HUES6 (cell line): ENCODE measurements around the gene CDC25B.

Experiments used
- H3K27ac ChIP-seq: 2 replicates; pipeline ENCODE4 v1.7.0; 2013; ENCODE audit warnings: low read depth, mild to moderate bottlenecking, low read length, inconsistent platforms
- H3K27me3 ChIP-seq: 2 replicates; pipeline ENCODE4 v1.6.1; 2013; ENCODE audit warnings: low read length; ENCODE audit not compliant: control insufficient read depth, insufficient read depth
- H3K36me3 ChIP-seq: 2 replicates; pipeline ENCODE4 v1.6.1; 2013; ENCODE audit warnings: low read length; ENCODE audit not compliant: control insufficient read depth, insufficient read depth
- H3K4me1 ChIP-seq: 2 replicates; pipeline ENCODE4 v1.6.1; 2013; ENCODE audit warnings: low read length; ENCODE audit not compliant: control insufficient read depth, insufficient read depth
- H3K4me3 ChIP-seq: 2 replicates; pipeline ENCODE4 v1.5.1; 2013; ENCODE audit warnings: low read depth, low read length
- H3K9ac ChIP-seq: one replicate; pipeline ENCODE4 v1.6.1; 2013; ENCODE audit warnings: mild to moderate bottlenecking, low read length
- H3K9me3 ChIP-seq: 2 replicates; pipeline ENCODE4 v1.6.1; 2013; ENCODE audit warnings: low read depth, low read length; ENCODE audit not compliant: control insufficient read depth, insufficient read depth

CDC25B gene

DNA sequence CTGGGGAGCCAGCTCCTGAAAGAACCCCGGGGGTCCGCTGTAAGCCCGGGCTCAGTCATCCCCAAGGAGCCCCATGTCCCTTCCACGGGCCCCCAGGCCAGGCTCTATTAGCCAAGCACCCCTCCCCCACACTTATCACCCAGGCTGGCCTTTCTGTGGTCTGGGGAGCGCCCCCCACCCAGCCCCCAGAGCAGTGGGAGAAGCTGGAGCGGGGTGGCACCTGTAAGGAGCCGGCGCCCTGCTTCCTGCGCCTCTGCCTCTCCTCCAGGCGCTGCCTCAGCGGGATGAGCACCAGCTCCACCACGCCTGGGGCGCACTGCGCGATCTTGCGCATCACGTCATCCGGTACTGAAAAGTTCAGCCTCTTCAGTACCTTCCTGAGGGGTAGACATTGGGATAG is 17.1 kb upstream of the CDC25B start:
- Histone ChIP-seq H3K9ac (no peak overlapping the region), H3K27me3 (peaks cover 63% of the 10 kb centered on the region), H3K4me3 (peak overlapping the region; percentile 80), H3K36me3 (no peaks in the 10 kb centered on the region), H3K4me1 (peaks cover 14% of the 10 kb centered on the region), H3K9me3 (no peaks in the 10 kb centered on the region), H3K27ac (no peak overlapping the region)

DNA sequence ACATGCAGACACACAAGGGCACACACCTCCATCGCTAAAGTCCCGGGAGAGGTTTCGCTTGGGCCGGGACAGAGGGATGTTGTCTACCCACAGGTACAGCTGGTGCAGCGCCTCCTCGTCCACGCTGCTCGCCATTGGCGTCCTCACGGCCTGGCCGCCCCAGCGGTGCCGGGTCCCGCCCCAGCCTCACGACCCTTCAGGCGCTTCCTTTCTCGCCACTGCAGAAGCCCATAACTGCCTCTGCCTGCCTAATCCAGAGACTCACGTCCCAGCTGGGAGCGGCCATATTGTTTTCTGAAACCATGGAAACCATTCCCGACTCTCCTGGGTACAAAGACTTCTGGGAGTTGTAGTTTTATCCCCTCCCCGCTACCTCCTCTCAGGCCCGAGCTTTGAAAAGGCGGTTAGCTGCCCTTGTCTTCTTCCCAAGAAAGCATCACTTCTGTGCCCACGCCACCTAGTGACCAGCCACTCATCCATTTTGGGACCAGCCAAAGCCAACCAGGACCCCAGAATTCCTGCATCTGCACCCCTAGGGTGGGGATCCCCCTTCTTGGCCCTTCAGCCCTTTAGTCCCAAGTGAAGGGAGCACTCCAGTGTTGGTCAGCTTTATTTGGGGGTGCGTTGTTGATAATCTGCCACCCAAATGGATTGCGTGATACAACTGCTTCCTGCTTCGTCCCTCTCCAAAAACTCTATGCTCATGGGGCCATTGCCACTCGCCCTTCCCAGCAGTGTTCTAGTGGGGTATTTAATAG is 14.8 kb upstream of the CDC25B start, which contains the start of gene SPEF1:
Gene SPEF1, minus strand, starts transcription at position 296 of the 758 bp plus-strand sequence. Its CDS starts 161 bp downstream, at position 135.
- peak within 1 kb of the TSS; percentile 66 for H3K4me3 ChIP-seq

DNA sequence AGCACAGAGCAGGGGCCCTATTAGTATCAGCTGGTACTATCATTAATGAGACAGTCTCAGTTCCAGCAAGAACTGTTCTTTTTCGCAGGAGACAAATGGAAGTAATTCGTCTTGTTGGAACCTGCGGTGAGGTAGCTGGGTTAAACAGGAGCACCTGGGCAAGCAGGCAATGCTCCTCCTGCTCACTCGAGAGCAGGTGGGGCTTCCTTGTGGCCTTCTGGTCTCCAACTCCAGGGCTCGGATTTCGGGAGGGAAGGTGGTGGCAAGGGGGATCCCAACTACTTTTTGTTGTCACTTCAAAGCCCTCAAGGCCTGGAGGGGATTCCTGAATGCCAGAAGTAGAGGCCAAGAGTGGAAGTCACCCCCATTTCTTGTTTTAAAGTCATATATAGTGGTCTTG is 13.5 kb upstream of the CDC25B start:
- no peak overlapping the region for H3K27ac ChIP-seq
- H3K4me1 ChIP-seq = peaks cover 18% of the 10 kb centered on the region; the same call in 1 of the 2 replicates
- H3K9ac ChIP-seq = no peak overlapping the region

More for the DNA sequence above, 14.8 kb upstream of the CDC25B start, which contains the start of gene SPEF1:
- Histone ChIP-seq H3K36me3 (peaks cover 5% of the 10 kb centered on the region), H3K9ac (peak within 1 kb of the TSS; percentile 31), H3K27ac (no peak within 1 kb of the TSS), H3K9me3 (no peaks in the 10 kb centered on the region), H3K27me3 (peaks cover 49% of the 10 kb centered on the region), H3K4me1 (peaks cover 24% of the 10 kb centered on the region)

DNA sequence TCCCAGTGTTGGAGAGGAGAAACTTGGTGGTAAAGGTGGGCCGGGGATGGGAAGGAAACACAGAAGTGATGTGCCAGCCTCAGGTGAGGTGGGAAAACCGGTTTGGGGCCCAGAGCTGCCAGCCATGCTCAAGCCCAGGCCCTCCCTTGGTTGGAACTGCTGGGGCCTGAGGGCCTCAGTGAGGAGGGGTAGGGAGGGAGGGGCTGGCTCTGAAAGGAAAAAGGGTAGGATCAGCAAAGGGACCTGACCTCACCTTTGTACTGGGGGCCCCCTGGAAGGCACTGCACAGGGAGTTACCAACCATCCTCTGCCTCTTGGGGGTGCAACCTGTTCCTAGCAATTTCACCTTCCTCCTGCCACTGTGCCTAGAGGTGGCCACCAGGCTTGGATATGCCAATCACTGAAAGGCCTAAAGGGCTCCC is 13.0 kb upstream of the CDC25B start:
- Histone ChIP-seq H3K9me3 (no peaks in the 10 kb centered on the region), H3K27me3 (peaks cover 41% of the 10 kb centered on the region), H3K4me1 (peaks cover 14% of the 10 kb centered on the region; the same call in 1 of the 2 replicates), H3K9ac (no peak overlapping the region), H3K27ac (no peak overlapping the region), H3K36me3 (peaks cover 5% of the 10 kb centered on the region), H3K4me3 (no peak overlapping the region)

More for the DNA sequence above, 13.5 kb upstream of the CDC25B start:
- Histone ChIP-seq H3K9me3 (no peaks in the 10 kb centered on the region), H3K36me3 (peaks cover 5% of the 10 kb centered on the region), H3K4me3 (no peak overlapping the region), H3K27me3 (peaks cover 43% of the 10 kb centered on the region)

DNA sequence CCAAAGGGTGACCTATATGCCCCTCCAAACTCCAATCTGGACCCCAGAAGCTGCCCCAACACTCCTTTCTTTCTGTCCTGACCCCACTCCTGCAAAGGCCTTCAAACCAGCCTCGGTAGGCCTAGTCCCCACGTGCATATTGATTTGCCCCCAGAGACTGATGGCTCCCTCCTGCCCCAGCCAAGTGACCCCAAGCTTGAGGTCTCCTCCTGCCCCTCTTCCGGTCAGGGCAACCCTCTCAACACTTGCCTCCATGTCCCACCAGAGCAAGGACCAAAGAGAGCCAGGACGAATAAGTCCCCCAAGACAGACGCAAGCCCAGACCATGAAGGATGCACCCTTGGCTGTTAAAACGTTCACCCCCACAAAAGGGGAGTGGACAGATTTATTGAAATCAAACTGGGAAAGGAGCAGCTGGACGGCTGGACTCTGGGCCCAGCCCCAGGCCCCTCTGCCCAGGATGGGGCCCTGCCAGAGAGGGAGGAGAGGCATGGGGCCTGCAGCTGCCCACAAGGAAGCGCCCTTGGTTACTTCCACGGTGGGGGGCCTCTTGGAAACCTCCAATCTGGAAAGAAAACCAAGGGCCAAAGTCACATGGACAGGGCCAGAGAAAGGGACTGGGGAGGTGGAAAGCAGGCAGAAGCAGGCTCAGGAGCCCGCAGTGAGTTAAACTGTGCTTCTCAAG is 12.5 kb upstream of the CDC25B start:
- Histone ChIP-seq H3K4me1 (peaks cover 12% of the 10 kb centered on the region; the same call in 1 of the 2 replicates), H3K4me3 (no peak overlapping the region), H3K9ac (no peak overlapping the region), H3K27ac (no peak overlapping the region), H3K27me3 (peaks cover 41% of the 10 kb centered on the region), H3K9me3 (no peaks in the 10 kb centered on the region), H3K36me3 (peaks cover 5% of the 10 kb centered on the region)

DNA sequence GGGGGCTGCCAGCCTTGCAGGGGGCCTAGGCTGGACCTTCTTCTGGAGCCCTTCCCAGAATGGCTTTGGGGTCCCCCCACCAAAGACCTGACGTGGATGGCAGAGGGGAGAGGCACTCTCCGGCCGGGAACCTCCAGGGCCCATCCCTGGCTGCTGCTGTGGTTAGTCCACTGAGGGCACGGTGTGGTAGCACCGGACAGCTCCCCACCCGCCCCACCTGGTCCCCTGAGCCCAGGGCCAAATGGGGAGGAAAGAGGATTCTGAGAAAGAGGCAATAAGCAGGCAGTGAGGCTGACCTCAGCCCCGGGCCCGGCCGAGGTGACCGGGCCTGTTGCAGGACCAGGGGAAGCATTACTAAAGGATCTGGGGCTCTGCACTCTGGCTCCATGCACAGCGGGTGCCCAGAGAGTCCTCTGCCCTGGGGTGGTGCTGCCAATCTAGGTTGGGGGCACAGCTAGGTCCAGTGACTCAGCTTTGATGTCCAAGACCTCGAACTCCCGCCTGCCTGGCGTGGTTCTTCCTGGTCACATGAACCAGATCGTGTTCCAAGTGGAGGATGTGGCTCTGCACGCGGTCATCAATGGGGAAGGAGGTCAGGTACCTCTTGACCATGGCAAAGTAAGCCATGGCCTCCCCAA is 11.8 kb upstream of the CDC25B start:
- Histone ChIP-seq H3K4me1 (peaks cover 10% of the 10 kb centered on the region; the same call in 1 of the 2 replicates), H3K9me3 (no peaks in the 10 kb centered on the region), H3K27me3 (peaks cover 35% of the 10 kb centered on the region), H3K4me3 (no peak overlapping the region), H3K27ac (no peak overlapping the region), H3K9ac (no peak overlapping the region), H3K36me3 (peaks cover 5% of the 10 kb centered on the region)

DNA sequence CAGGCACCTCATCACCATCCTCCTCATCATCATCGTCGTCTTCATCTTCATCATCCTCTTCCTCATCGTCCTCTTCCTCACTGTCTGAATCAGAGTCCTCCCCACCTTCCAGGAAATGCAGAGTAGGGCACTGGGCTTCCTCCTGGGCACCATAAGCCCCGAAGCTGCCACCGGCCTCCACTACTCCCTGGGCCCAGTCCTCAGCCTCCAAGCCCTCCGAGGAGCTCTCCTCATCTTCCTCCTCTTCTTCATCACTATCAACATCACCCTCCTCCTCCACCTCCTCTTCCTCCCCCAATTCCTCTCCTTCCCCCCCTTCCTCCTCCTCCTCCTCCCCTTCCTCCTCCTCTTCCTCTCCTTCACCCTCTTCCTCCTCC is 11.3 kb upstream of the CDC25B start:
- H3K9ac ChIP-seq = no peak overlapping the region
- 0 out of 2 replicates have a peak overlapping the region, but pooled peaks have one; percentile 80 for H3K4me3 ChIP-seq
- no peak overlapping the region for H3K27ac ChIP-seq
- no peaks in the 10 kb centered on the region for H3K9me3 ChIP-seq
- peaks cover 5% of the 10 kb centered on the region for H3K36me3 ChIP-seq
- H3K4me1 ChIP-seq = peaks cover 10% of the 10 kb centered on the region; the same call in 1 of the 2 replicates
- peaks cover 29% of the 10 kb centered on the region for H3K27me3 ChIP-seq

DNA sequence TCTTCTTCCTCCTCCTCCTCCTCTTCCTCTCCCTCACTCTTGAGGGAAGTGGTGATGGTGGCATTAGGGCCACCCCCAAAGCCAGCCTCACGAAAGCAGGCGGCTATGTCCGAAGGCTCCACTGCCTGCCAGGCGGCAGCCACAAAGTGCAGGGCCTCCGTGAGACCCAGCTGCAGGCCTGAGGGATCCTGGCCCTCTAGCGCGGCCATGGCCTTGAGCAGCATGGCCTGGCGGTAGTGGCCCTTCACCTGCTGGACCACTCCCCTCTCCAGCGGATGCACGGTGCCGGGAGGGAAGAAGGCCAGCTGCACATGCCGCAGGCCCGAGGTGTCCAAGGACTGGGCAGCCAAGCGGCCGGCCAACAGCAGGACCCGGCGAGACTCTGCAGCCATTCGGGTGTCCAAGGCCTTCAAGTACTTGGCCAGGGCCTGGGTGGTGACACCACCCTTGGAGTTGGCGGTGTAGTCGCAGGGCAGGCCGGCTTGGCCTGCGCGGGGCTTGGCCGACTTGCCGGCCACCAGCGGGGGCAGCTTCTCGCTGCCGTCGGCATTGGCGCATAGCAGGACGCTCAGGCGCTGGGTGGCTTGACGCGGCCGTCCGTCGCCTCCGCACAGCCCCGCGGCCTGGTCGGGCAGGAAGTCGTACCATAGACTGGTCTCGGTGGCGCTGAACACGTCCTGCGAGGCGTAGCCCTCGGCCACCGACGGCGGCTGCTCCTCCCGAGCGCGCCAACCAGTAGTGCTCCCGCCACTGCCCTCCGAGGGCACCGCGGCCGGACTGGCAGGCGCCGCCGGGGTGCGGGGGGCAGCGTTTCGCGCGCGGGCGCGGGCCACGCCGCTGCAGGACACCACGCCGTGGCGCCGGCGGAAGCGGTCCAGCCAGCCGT is 10.6 kb upstream of the CDC25B start:
- H3K27ac ChIP-seq = no peak overlapping the region
- peak overlapping the region; percentile 80 for H3K4me3 ChIP-seq
- peaks cover 5% of the 10 kb centered on the region for H3K36me3 ChIP-seq
- peak overlapping the region; percentile 83 for H3K9ac ChIP-seq
- peaks cover 10% of the 10 kb centered on the region; the same call in 1 of the 2 replicates for H3K4me1 ChIP-seq
- H3K9me3 ChIP-seq = no peaks in the 10 kb centered on the region
- peaks cover 23% of the 10 kb centered on the region for H3K27me3 ChIP-seq

DNA sequence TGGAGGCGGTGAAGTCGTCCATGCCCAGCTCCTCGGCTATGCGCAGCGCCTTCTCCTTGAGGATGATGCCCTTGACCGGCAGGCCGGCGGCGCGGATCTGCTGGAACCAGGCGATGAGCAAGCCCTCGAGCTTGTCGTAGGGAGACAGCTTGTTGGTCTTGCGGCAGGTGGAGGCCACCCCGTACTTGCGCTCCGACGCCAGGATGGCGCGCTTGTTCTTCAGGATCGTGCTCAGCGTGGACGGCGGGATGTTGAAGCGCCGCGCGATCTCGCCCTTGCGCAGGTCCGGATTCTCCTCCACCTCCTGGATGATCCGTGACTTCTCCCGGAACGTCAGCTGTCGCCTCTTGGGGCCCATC is 10.0 kb upstream of the CDC25B start:
- Histone ChIP-seq H3K4me3 (peak overlapping the region; percentile 80), H3K9ac (peak overlapping the region; percentile 83), H3K27ac (no peak overlapping the region), H3K27me3 (peaks cover 17% of the 10 kb centered on the region), H3K36me3 (peaks cover 5% of the 10 kb centered on the region), H3K4me1 (peaks cover 10% of the 10 kb centered on the region; the same call in 1 of the 2 replicates), H3K9me3 (no peaks in the 10 kb centered on the region)

DNA sequence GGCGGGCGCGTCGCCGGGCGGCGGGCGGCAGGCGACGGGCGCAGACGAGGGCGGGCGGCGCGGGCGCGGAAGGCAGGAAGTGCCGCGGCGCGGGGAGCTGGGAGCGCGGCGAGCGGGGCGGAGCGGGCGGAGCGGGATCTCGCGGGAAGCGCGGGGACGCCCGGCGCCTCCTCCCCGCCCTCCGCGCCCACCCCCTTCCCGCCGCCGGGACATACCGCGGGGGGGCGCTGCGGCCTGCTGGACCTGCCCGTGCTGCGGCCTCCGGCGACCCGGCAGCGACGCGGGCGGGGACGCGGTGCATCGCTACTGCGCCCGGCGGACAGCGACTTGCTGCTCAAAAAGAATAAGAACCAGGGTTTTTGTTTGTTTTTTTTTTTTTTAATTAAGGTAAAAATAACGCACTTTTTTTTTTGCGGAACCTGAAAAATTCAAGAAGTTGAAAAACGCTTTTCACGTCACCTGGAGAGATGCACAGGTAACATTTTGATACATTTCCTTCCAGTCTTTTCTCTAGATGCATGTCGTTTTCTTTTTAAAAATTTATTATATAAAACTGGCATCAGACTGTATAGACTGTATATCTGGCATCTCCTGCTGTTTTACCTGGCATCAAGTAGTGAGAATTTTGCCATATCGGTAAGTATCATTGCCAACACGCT is 9.3 kb upstream of the CDC25B start, which contains the start of gene CENPB:
Gene CENPB, minus strand, starts transcription at position 76 of the 659 bp plus-strand sequence. CDS start 257 bp downstream, outside the sequence.
- peak within 1 kb of the TSS; percentile 80 for H3K4me3 ChIP-seq
- H3K9me3 ChIP-seq = no peaks in the 10 kb centered on the region
- peaks cover 10% of the 10 kb centered on the region; the same call in 1 of the 2 replicates for H3K4me1 ChIP-seq
- H3K27ac ChIP-seq = no peak within 1 kb of the TSS
- H3K36me3 ChIP-seq = peaks cover 5% of the 10 kb centered on the region
- peaks cover 16% of the 10 kb centered on the region for H3K27me3 ChIP-seq
- H3K9ac ChIP-seq = peak within 1 kb of the TSS; percentile 83
